HT1080 (cell line): ENCODE data around the gene DAB2IP. TPM values are rescaled to one million over a fixed set of nuclear protein-coding genes. Genes with fewer than 3 reads are reported as not detected.

Experiments used
- DNase-seq: peaks from one replicate; pipeline ENCODE4 v3.0.0-alpha.2; 2015; ENCODE audit warnings: low read depth
- total RNA-seq: library from RNA; depleted of rRNA; stranded (reverse); fragments of >200 nt; shearing (Covaris generic); gene quantifications from 2 replicates; pipeline ENCODE4 v1.2.3, GENCODE V29; 2014

DAB2IP gene
- total RNA-seq, 1 experiment from 2014 or later, result 16.6 TPM

- DNase-seq, result peak; percentile 53
These were observed 48.9 kb downstream of the DAB2IP start for GRCh38 chr9:121700165-121700831.

GRCh38 chr9:121700832-121701419 is 49.5 kb downstream of the DAB2IP start:
- no peak for DNase-seq

- no peak for DNase-seq
These were observed 50.4 kb downstream of the DAB2IP start for GRCh38 chr9:121701736-121702261.

- no peak for DNase-seq
These were observed 51.7 kb downstream of the DAB2IP start for GRCh38 chr9:121703014-121703734.

- no peak for DNase-seq
These were observed 52.8 kb downstream of the DAB2IP start for GRCh38 chr9:121704281-121704680.

DNA sequence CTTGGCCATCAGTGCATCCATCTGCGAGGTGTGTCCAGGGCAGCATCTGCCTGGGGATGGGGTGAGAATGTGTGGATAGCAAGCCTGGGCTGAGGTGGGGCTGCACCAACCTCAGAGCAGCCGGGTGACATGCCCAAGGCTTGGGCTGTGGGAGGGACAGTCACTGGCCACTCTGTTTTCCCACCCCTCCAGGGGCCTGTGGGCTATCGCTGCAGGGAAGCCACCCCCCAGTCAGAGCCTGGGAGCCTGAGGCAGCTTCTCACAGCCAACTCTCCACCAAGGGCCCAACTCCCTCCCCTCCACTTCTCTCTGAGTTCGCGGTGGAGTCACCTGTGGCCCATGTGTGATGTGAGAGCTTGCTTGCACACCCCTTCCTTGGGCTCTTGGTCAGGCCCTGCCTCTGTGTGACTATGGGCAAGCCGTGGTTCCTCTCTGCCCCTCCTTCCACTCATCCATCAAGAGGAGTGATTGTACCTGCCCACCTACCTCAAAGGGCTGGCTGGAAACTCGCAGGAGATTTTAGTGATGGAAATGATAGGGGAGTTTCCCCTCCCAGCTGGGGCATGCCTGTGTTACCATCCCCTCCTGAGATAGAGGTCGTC is 54.8 kb downstream of the DAB2IP start:
- no peak for DNase-seq

DNA sequence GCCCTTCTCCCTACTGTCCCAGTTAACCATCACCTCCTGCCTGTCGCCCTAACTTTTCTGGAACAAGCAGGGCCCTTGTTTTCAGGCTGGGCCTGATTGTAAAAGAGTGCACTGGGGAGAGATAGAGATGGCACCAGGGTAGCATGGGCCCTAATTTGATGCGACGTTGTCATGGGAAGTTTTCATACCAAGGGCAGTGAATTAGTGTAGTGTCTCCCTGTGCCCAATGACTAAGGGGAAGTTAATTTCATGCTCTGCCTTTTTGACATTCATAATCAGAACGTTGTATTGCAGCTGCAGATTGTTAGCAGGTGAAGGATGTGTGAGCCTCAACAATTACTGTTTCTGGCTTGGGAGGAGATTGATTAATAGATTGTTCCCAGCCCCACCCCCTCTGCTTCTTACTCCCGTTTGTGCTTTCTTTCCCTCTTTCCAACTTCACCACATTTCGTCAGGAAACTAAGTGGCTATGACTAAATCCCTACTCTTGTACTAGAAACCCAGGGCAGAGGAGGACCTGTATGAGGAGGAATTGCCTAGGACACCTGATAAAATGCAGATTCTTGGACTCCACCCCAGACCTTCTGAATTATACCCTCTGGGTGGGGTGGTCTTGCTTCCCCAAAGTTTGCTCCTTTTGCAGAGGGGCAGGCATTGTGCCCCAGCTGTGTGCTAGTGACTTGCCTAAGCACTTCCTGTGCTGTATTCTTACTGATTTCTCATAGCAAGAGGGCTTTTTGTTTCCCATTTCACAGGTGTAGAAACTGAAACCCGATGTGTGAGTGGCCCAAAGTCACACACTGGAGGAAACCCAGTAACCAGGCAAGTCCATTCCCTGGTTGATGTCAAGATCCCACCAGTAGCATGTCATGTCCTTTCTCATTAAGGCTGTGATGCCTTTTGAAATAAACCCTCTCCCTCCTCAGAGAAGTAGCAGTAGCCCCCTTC is 56.3 kb downstream of the DAB2IP start:
- DNase-seq, result peak; percentile 48

- DNase-seq, result no peak
These were observed 57.5 kb downstream of the DAB2IP start for GRCh38 chr9:121708768-121709488.

- DNase-seq, result no peak
These were observed 58.4 kb downstream of the DAB2IP start for GRCh38 chr9:121709798-121710197.

- no peak for DNase-seq
These were observed 59.8 kb downstream of the DAB2IP start for GRCh38 chr9:121711281-121711680.

GRCh38 chr9:121711797-121712196 is 60.4 kb downstream of the DAB2IP start:
- DNase-seq, result no peak

DNA sequence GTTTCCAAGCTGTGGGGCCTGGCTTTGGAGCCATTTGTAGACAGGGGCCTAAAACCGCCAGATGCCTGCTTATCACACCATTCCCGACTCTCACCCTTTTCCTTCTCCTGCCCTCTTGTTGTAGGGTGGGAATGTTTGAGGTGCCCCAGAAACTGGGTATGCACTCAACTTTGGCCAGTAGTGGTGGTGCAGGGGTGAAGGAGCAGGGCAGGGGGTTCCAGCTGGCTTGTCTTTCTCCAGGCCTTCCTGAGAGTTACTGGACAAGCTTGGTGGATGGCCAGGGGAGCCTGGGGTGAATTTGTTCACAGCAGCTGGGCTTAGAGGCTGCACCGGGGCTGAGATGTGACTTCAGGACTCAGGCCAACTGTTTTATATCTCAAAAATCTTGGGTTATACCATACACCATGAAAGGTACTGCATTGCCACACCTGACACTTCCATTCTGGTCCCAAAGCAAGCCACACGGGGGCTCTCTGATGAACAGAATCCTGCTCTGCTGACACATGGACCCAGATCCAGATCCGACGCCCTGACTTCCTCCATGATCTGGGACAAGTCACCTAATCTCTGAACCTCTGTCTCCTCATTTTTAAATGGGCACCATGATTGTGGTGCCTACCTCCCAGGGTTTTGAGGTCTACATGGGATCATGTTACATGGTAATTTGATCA is 62.1 kb downstream of the DAB2IP start:
- DNase-seq, result no peak

- DNase-seq, result no peak
These were observed 62.8 kb downstream of the DAB2IP start for GRCh38 chr9:121714075-121714705.

GRCh38 chr9:121714873-121715272 is 63.4 kb downstream of the DAB2IP start:
- no peak for DNase-seq

DNA sequence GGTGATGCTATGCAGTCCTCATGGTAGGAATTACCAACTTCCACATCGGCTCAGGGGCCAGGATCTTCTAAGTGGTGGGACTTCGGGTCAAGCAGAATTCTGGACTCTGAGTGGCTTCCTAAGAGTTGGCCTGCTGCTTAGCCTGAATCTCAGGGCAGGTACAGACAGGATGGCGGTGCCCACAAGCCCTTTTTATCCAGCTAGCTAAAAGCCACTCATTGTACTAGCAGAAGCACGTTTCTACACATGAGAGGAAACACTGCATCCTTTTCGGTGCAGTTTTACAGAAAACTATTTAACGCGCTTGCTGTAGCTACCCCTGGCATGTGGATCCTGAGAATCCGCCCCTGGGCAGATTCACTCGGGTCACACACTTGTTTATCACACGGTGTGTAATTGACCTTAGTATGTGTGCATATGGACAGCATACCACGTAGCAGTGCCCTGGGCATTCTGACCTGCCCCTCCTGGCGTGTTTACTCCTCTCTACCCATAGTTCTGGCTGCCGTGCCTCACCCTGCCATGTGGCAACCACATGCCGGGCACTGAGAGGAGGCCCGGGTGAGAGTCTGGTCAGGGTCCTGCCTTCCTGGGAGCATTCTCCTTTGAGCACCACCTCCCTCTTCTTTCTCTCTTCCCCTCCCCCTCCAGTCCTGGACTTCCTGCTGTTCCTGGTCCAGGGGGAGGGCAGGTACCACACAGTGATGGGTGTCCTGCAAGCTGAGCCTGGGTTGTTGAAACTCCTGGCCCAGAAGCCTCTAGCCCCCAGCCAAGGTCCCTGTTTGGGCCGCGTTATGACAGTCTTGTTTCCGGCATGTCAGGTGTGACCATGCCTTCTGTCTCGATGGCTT is 65.9 kb downstream of the DAB2IP start:
- no peak for DNase-seq

- no peak for DNase-seq
These were observed 66.7 kb downstream of the DAB2IP start for GRCh38 chr9:121718084-121718483.

DNA sequence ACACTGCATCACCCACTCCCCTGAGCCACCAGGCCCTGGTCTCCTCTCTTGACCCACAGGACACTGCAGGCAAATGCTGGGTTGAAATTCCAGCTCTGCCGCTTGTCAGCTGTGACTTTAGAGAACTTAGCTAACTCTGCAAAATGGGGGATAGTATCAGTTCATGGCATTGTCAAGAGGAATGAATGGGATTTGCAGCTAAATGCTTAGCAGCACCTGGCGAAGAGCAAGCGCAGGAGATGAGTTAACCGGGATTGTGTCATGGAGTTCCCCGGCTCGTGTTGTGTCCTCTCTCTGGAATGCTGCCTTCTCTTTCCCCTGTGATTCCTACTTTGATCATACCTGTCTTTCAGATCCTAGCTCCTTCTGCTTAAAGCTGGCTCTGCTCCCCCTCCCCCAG is 67.1 kb downstream of the DAB2IP start:
- no peak for DNase-seq
